NCI-H2081 (cell line): ENCODE results near the gene LZIC.

Source experiments
- DNase-seq, 2 experiments: peaks; one replicate each; lab custom pipeline; 2025; lab: John Stamatoyannopoulos, UW

Gene LZIC

DNA sequence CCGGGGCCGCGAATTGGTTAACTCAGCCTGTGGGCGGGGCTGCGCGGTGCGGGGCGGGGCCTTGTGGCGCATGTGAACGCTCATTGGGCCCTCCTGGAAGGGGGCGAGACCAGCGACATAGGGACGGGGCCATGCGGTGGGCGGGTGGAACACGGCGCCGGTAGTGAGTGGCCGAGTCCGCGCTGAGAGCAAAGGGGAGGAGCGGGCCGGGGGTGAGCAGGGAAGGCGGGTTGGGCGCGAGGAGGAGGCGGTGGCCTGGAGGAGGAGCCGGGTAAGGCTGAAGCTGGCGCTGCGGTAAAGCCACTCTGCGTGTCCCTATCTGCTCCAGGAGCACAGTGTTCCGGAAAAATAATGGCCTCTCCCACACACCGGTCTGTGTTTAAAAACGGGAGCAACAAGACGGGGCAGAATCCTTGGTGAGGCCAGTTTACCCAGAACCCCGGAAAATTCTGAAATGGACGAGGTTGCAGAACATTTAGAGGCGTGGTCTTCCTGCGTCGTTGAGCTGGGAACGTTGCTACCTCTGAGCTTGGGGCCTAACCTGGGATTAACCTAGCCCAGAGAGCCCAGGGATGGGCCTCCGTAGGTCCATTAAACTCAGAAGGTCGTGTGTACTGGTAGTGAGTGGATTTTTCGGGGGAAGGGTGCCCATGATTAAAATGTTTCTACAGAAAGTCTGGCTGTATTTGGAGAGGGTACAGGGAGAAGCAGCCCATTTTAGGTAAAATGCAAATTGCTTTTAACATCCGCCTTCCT, 32.6 kb downstream of the LZIC start:
- DNase-seq, result peak; percentile 99

DNA sequence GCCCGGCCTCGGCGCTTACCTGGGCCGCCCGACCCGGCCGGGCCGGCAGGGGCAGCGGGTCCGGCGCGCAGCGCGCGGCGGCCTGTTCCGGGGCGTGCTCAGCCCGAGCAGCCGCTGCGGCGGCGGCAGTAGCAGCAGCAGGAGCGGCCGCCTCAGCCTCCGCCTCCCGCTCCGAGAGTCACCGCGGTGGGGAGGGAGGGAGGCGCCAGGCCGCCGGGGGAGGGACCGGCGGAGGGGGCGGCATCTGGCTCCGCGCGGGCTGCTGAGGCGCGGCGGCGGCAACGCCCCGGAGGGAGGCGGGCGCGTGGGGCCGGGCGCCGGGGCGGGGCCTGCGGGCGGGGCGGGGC, 33.1 kb downstream of the LZIC start, which contains the start of gene CTNNBIP1:
CTNNBIP1 (minus strand) TSS at position 194 of the 347 bp plus-strand sequence. CDS start 38,205 bp downstream, outside the sequence.
- no peak for DNase-seq

DNA sequence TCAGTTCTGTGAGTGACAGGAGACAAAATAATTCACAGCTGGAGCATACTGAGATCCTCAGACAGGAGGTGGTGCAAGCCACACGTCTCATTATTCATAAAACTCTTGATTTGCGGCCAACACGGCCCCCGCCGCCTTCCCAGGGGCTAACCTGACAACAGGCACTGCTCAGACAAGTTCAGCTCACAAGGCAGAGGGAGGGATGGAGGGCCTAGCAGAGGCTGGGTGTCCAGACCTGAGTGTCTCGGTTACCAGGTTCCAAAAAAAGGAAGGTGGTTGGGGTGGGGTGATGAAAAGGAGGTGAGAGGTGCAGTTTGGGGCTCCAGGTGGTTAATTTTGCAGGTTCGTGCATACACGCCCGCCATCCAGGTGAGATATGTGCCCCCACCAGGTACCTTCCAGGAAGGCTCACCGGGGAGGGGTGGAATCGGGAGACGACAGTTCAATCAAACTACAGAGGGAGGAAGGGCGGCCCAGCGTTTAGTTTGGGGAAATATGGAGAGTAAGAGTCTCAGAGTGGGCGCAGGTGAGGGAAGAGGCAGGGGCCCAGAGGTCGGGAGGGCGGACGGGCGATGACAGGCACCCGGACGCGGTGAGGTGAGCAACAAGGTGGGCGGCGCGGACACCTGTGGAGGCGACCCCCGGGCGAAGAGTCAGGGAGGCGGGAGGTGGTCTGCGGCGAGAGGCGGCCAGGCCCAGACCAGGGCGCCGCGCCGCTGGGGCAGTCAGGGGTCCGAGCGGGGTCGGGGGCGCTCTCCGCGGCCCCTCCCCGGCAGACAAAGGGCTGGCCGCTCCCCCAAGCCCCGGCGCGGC, 33.8 kb downstream of the LZIC start:
- peak in 1 of 2 experiments; percentile 51 for DNase-seq

DNA sequence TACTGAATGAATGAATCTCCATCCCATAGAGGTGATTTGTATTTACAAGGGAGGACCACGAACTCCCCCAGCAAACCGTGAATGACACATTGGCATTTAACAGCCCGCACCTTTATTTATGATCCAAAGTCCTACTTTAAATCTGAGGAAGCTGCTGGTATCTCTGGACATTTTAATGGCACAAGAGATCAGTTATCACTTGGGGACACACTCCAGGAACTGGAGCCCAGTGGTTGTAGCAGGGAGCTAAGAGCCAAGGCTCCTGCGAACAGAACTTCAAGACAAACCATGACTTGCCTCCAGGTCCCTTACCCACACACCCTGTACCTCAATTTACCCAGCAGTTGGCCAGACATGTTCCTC, 34.3 kb downstream of the LZIC start:
- DNase-seq, result no peak

DNA sequence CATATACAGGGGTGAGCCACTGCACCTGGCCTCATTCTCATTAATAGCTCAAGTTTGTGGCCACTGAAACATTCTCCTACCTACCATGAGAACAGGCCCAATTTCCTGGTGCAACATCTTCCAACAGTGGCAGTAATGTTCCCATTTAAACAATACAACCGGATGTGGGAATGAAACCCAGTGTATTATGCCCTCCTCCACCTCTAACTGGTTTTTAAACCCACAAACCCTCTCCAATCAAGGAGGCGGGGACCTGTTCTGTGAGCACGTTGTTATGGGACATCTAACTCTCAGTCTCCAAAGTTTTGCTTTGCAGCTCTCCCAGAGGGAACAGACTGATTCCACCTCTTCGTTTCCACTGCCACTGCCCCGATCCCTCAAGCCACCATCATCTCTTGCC, 35.8 kb downstream of the LZIC start:
- no peak for DNase-seq

DNA sequence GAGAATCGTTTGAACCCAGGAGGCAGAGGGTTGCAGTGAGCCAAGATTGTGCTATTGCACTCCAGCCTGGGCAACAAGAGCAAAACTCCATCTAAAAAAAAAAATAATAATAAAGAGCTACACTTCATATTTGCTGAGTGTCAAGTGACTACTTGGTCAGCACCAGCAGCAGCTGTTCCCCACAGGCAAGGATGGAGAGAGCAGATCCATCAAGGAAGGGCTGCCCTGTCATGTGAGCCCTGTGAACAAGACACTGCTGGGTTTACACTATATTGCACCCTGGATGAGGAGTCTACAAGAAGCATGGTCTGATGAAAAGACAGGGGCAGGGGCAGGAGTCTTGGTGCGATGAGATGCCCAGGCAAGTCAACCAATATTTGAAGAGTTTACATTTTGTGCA, 36.7 kb downstream of the LZIC start:
- DNase-seq, result no peak

DNA sequence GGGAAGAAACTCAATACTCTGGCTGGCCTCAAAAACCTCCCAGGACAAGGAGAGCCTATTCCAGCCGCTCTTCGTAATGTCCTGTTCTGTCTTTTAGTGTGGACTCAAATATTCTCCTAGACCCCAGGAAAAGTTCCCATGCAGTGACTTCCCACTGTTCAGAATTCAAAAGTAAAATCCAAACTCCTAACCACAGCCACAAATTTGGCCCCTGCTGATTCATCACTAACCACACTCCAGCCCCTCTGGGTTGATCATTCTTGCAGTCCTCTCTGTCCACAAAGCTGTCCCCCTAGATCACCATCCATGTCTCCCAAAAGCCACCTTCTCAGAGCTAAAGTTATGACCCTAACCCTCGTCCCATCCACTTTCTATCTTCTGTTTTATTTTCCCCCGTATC, 38.2 kb downstream of the LZIC start:
- DNase-seq, result no peak

DNA sequence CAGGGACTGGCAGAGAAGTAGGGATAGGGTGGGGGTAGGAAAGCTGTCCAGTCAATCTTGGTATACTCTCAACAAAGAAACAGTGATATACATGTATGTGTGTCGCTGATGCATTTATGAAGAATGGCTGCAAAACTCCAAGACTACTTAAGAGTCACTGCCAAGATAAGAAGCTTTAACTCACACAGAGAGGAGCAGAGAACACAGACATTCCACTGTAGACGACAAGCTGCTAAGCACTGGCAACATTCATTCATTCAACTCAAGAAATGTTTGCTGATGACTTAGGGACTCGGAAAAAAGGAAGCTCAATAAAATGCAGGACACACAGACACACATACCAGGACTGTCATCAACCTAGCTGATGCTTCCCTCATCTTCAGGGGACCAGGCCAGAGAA, 38.6 kb downstream of the LZIC start:
- DNase-seq, result no peak

DNA sequence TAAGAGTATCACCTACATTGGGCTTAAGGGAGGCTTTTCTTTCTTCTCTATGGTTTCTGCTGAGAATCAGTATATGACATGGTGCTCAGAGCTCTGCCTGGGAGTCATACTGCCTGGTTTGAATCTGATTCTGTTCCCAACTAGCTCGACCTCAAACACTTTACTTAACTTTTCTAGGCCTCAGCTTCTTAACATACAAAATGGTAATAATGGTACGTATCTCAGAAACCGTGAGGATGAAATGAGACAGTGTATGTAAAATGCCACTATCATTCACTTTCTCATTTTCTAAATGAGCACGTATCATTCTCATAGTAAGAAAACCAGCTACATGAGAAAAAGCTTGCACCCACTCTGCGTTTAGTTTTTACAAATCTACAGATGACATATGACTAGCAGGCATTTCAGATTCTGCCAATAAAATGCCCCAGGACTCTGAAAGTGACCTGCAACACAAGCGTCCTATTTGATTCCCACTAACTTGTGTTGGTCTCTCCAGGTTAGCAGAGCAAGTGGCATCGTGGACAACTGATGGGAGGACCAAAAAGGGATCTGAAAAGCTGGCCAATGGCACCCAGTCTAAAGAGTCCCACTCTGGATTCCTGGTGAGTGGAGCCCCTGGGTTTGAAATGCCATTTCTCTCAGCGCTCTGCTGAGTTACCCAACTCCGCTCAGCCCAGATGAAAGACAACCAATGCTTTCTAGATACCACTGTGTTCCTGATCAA, 39.2 kb downstream of the LZIC start:
- DNase-seq, result no peak

DNA sequence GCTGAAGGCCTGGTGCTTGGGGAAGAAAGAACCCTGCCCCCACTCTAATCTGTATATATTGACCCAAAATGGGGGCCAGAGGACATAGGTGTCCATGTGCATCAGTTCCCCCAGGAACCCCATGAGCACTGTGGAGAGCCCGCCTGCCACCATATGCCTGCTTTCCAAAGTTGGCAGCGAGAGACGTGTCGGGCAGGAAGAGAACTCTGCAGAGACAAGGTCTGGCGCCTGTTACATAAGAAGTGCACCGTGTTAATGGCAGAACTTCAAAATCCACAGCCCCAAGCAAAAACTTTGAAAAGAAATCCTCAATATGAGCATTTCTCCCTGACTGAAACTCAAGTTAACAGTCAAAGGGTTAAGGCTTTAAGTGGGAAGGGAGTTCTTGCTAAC, 41.1 kb downstream of the LZIC start:
- no peak for DNase-seq

DNA sequence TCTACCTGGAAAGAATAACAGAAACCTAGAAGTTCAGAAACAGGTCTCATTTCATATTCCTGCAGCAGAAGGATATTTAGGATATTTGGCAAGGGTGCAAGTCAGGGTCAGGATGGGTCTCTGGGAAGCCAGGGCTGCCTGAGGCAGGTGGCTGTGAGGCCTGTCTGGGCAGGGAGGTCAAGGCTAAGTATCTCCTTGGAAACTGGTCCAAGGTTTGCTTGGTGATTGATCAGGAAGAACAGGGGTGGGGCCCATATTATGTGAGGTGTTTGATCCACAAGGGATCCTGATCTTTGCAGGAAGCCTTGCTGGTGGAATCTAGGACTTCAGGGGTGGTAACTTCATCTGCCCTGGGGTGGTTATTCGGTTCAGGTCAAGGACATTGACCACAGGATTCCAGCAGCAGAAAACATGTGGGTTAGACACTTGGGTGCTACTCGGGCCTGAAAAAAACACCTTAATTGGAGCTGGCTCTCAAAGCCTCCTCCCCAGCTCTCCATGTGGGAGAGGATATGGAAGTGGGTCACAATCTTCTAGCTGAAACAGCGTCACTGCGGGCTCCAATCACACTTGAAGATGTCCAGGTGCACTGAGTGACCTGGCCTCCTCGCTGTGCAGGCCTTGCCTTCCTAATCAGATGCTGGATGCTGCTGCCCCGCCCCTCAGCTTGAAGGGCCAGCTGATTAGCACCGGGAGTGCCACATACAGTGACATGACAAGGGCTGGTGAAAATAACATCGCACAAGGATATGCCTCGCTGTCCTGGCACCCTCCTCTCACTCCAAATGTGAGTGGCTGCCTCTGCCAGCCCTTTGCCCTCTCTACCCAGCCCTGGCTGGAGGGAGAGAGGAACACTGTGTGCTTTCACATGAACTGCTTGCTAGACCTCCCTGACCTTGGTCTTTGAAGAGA, 41.8 kb downstream of the LZIC start:
- DNase-seq, result no peak

DNA sequence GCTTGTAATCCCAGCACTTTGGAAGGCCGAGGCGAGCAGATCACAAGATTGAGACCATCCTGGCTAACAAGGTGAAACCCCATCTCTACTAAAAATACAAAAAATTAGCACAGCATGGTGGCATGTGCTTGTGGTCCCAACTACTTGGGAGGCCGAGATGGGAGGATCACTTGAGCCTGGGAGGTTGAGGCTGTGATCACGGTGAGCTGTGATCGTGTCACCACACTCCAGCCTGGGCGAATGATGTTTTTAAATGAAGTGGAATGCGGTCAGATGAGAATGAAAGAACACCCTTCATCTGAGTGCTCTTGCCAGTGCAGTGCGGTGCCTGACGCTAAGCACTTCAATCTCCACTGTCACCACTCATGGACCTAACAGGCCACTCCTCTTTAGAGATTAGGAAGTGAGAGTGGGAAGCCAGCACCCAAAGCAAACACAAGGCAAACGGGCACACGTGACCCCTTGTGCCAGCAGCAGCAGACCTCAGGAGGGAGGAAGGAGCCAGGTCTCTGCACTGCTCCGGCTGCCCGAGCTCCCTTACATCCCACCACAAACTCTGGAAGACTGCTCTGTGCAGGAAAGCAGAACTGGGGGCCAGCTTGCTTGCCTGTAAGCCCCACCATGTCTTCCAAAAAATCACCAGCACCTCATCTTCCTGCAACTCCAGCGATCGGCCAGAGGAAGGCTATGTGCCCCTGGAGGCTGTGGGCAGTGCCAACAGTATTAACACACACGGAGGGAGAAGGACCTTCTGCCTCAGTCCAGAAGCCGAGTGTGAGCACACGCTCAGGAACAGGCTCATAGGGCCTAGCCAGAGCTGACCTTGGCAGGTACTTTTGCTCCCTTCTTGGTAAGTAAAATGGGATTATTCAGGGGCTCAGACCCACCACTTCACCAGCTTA, 42.8 kb downstream of the LZIC start:
- no peak for DNase-seq

DNA sequence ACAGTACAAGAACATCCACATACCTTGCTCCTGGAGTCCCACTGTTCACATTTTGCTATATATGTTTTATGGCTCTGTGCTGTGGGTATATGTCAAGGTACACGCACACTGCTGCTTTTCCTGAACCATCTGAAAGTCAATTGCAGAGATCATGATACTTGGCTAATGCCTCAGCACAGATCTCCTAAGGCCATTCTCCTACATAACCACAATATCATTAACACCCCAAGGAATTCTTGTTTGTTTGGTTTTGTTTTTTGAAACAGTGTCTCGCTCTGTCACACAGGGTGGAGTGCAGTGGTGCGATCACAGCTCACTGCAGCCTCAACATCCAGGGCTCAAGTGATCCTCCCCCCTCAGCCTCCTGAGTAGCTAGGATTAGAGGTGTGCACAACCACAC, 49.1 kb downstream of the LZIC start:
- no peak for DNase-seq

DNA sequence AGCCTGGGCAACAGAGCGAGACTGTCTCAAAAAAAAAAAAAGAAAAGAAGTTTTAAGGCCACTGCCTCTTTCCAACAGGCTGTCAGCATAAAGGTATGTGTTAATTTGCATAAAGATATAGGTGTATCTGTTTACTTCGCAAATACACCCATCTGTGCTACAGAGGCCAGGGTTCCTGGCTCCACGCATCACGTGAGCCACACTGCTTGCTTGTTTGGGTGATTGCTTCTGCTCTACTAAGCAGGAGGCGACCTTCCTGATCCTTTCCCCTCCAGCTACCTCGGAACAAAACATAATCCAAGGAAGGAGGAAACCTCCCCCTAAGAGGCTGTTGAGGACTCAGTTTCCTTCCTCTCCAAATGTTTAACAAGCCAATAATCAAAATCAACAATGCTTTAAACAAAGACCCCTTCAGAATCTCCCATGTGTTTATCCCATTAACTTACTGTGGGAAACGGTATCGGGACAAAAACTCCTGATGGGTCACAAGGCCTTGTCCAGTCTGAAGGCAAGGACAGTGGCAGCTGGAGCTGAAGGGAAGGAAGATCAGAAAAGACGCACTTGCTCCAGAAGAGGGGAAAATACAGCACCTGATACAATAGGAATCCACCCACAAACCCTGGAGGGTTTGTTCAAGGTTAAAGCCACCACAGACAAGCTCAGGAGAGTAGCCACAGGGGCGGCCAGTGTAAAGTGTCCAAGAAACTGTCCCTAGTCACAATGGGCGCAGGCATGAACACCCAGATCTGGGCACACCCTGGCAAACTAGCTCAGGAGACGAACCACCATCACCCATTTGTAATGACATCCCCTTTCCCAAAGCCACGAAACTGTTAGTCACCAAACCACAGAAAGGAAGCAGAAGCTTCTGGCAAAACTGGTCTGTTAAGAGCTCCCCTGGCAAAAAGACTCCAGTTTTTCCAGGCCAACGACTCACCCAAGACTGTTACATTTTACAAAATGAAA, 50.3 kb downstream of the LZIC start:
- DNase-seq, result no peak

DNA sequence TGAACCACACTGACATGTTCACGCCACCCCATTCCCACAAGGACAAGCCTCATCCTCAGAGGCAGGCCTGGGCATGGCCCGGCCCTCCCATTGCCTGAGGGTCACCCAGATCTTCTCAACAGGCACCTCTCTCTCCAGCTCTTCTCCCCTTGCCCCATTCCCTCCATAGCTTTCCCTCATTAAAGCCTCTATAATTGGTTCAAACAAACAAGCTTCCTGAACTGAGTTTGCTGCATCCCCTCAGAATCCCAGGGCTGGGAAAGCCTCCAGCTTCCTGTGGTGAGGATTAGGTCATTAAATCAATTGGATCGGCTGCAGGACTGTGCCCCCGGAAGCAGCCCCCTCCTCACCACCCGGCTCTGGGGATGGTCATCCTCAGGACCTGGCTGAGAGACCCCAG, 52.0 kb downstream of the LZIC start:
- DNase-seq, result peak; percentile 63 to 83

DNA sequence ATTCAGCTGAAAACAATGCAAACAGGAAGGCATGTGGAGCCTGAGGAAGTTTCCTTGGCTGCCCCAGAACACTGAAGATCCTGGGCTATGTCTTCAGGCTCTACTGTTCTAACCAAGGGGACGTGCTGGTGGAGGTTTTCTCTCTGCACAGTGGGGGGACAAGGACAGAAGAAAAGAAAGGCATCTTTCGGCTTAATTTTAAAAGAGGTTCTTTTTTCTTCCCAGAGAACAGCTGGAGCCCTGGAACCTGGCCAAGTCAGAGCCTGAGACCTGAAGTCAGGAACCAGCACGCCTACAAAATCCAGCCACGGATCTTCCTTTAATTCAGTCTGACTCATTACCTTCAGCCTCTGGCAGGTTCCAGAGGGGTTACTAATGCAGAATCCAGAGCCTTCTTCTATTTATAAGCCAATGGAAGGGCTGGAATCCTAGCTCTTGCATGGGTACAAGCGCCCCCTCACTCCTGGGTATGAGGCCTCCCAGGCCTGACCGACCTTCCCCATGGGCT, 52.9 kb downstream of the LZIC start:
- peak in 1 of 2 experiments; percentile 26 for DNase-seq

DNA sequence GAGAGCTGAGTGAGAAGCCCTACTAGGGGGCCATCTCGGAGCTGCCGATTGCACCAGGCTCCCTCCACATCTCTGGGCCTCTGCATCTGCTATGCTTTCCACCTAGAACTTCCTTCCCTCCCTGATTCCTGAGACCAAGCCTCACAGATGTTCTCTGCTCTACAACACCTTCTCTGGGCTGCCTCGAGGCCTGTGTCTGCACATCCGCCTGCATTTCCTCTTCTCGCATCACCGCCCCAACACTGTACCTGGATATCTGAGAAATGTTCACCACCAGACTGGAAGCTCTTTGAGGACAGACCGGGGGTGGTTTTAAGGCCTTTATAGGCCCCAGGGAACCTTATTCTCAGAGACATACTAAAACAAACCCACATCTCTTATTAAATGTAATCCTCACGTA, 53.8 kb downstream of the LZIC start:
- DNase-seq, result no peak

DNA sequence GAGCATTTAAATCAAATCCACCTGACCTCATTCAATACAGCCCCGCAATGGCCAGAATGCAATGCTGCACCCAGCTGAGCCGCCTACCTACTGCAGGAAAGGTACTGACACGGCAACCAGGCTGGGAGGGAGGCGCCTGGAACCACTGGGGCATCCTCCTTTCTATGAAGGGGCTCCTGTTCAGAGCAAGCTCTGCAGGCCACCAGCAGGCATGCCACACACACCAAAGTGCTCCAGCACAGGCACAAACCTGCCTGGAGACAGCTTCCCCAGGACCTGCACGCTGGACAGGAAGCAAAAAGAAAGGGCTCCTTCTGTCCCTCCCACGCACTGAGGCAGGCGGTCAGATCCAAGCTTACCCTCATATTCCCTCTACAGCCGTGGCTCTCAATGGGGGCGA, 54.3 kb downstream of the LZIC start:
- DNase-seq, result no peak

DNA sequence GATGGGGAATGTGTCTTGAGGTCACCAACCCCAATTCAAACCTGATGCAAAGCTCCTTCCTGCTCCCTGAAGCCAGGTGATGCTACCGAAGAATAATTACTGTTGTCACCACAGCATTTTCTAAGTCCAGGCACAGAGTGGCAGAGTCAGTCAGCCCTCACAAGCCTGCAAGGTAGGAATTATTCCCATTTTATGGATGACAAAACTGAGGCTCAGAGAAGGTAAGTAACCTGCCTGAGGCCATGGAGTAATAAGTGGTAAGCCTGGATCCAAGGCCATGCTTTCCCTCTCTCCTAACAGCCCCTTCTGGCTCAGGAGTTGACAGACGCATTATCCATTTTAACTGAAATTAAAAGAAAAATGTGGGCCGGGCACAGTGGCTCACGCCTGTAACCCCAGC, 56.1 kb downstream of the LZIC start:
- no peak for DNase-seq
